ENCODE results near the gene RHBDD3.
"Not testable (repeated sequence)": the region's sequence is repeated elsewhere in the genome, so short reads cannot be mapped to it uniquely, and the experiment has no call there.

RHBDD3 gene

GRCh38 chr22:29256606-29257325 lies 11.0 kb downstream of the RHBDD3 start:
- H3K4me3 ChIP-seq (replicated peaks in 1 of 2; ENCODE audit: low read depth in 2 of 2, low read length in 2 of 2) = no peak overlapping the region
- no peak for TF ChIP-seq CTCF (IDR thresholded peaks at IDR 0.05; ENCODE audit: low read depth, low read length)

DNA sequence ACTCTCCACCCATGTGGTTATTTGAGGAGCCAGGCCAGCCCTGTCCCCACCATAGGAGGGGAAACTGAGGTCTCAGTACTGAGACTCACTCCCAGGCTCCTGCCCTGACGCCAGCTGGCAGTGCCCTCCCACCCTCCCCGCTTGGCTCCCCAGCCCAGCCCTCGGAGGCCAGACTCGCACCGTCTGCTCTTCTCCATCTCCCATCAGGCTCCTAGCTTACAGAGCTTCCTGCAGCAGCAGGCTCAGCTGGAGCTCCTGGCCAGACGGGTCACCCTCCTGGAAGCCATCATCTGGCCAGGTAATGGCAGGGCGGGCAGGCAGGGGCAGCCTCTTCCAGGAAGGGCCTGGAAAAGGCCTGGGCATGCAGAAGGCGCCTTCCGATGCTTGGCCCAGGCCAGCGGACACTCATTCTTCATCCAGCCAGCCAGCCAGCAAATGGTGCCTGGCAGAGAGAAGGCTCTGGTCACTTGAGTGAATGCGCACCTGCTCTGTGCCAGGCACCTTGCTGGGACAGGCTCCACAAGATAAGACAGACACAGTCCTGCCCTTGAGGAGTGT lies 12.6 kb downstream of the RHBDD3 start:
- no peak for TF ChIP-seq CTCF (IDR thresholded peaks at IDR 0.05; ENCODE audit: low read depth, low read length)
- H3K4me3 ChIP-seq (replicated peaks in 1 of 2; ENCODE audit: low read depth in 2 of 2, low read length in 2 of 2) = no peak overlapping the region
- DNase-seq (ENCODE audit: low read depth in 2 of 2) = no peak

More at GRCh38 chr22:29256606-29257325, 11.0 kb downstream of the RHBDD3 start:
- no peak for DNase-seq (ENCODE audit: low read depth in 2 of 2)

DNA sequence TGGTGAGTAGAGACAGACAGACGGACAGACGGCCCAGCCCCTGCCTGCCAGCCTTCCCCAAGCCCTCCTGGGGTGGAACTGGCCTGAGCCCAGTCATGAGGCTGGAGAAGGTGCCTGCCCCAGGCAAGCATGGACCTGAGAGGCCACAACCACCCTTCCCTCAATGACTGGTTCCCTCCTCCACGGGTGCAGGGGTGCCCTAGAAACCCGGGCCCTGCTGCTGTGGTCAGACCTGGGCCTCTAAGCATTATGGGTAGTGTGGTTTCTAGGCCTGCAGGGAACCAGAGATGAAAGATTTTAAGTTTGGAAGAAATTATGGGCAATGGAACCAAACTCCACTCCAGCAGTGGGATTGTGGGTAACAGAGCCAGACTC lies 13.5 kb downstream of the RHBDD3 start:
- H3K4me3 ChIP-seq (replicated peaks in 1 of 2; ENCODE audit: low read depth in 2 of 2, low read length in 2 of 2) = no peak overlapping the region
- no peak for DNase-seq (ENCODE audit: low read depth in 2 of 2)
- no peak for TF ChIP-seq CTCF (IDR thresholded peaks at IDR 0.05; ENCODE audit: low read depth, low read length)

GRCh38 chr22:29253561-29254285 lies 14.1 kb downstream of the RHBDD3 start:
- TF ChIP-seq CTCF (IDR thresholded peaks at IDR 0.05; ENCODE audit: low read depth, low read length) = no peak
- H3K4me3 ChIP-seq (replicated peaks in 1 of 2; ENCODE audit: low read depth in 2 of 2, low read length in 2 of 2) = no peak overlapping the region
- no peak for DNase-seq (ENCODE audit: low read depth in 2 of 2)

GRCh38 chr22:29251981-29252911 lies 15.5 kb downstream of the RHBDD3 start:
- no peak overlapping the region for H3K4me3 ChIP-seq (replicated peaks in 1 of 2; ENCODE audit: low read depth in 2 of 2, low read length in 2 of 2)
- DNase-seq (ENCODE audit: low read depth in 2 of 2) = no peak
- TF ChIP-seq CTCF (IDR thresholded peaks at IDR 0.05; ENCODE audit: low read depth, low read length) = no peak

- no peak for DNase-seq (ENCODE audit: low read depth in 2 of 2)
- H3K4me3 ChIP-seq (replicated peaks in 1 of 2; ENCODE audit: low read depth in 2 of 2, low read length in 2 of 2) = no peak overlapping the region
- TF ChIP-seq CTCF (IDR thresholded peaks at IDR 0.05; ENCODE audit: low read depth, low read length) = no peak
Measured at GRCh38 chr22:29251265-29251664, 16.5 kb downstream of the RHBDD3 start.

- not testable (repeated sequence) for DNase-seq (ENCODE audit: low read depth in 2 of 2); H3K4me3 ChIP-seq (replicated peaks in 1 of 2; ENCODE audit: low read depth in 2 of 2, low read length in 2 of 2)
Measured at GRCh38 chr22:29247891-29248290, 19.9 kb downstream of the RHBDD3 start.
